GM21381 (cell line): ENCODE measurements around the gene SF3B2.

Experiments used
- ATAC-seq: cut with Tn5 transposase; IDR thresholded peaks from one replicate; pipeline ENCODE4 v1.9.1; 2021; ENCODE audit warnings: mild to moderate bottlenecking, moderate library complexity; ENCODE audit not compliant: unreplicated experiment

Gene SF3B2

DNA sequence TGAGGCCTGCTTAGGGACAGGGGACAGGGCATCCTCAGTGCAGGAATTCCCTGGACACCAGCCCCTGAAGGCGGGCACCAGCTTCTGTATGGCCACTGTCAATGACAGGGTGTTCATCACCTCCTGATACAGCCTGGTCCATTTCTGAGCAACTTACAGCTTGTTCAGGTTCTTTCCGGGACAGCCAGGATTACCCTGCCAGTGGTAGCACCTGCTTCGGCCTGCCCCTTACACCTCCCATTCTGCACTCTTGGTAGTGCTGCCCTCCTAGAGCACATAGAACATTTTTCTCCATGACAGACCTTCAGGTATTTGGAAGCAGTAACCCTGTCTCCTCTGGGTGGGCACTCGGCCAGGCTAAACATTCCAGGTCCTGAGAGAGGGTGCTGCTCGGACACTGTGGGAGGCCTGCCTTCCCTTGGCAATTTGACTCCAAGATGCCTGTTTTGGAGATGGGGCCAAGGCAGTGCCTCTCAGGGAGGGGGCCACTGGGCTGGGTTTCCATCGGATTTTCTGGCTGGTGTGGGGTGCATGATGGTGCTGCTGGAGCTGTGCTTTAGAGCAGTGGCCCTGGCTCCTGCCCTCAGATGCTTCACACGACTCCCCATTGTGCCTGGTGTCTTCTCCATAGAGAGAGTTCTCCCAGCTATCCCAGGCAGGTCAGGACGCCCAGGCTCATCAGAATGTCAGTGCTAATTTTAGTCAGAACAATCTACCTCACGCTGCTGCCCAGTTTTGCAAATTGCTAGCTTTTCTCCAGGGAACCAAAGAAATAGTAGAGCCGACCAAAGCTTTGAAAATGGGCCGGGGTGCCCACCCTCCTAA, 4.4 kb upstream of the SF3B2 start:
- no peak for ATAC-seq

DNA sequence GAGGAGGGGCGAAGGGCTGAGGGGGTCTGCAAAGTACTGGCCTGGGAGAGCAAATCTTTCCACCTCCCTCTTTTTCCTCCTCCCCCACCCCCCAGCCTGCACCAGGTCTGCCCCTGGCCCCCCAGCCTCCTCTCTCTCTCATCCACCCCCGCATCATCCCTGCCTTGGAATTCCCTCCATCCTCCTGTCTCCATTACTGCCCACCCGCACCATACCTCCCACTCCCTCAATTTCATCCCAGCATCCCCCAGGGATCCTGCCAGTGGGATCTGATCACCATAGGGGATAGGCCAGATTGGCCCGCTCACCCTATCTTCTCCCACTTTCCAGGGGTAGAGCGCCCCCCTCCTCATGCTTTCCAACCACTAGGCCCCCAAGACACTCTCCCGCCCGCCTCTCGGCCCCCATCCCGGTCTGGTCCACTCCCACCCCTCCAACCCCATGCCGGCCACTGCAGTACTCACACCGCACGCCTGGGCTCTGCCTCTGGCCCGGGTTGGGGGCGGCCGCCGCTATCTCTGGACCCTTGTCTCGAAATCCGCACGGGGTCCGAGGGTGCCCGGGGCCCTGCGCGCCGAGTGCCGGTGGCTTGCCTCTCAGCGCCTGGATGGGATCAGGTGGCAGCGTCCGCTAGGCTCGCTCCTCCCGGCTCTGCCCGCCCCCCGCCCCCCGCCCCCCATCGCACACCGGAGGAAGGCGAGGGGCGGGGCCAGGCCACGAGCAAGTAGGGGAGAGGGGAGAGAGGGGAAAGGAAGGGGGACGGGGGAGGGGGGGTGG, 3.4 kb upstream of the SF3B2 start, which contains the start of gene GAL3ST3:
GAL3ST3 (minus strand) TSS at position 615 of the 777 bp plus-strand sequence. CDS start 3,746 bp downstream, outside the sequence.
- no peak for ATAC-seq

DNA sequence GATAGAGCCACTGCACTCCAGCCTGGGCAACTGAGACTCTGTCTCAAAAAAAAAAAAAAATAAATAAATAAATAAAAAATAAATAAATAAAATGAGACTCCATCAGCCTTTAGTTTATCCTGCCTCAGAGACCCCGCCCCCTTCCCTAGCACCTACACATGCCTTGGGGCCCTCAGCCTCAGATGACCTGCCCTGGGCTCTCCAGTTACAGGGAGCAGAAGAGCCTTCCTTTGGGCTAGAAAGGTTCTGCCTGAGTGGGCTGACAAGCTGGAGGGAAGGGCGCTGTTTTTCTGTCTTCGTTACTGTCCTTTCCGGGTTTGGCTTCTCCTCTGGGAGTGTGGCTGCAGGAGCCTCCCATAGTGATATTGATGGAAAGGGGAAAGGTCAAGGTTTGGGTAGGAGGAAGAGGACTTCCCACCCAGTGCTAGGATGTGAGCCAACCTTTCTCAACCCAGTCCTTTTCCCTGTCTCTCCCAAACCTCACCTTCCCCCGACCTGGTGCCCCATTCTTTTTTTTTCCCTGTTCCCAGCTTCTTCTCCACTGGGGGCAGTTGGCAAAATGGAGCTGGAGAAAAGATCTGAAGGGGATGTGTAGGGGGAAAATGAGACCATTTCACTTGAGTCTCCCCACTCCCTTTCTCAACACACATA, 1.5 kb upstream of the SF3B2 start:
- ATAC-seq: no peak

DNA sequence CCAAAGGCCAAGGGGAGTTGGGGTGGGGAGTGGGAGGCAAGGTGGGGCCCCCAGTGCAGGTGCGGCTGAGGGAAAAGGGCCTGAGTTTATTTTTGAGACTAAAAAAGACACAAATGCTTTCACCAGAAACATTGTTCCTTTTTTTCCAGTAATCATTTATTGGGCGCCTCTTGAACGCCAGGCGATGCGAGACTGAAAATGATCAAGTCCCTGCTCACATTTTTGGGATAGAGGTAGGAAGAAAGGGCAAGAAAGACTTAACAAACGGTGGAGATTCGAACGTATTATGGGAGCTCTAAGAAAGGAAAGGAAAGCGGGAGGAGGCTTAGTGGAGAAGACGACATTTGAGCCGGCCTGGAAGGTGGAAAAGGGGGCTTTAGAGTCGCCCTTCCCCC, 796 bp upstream of the SF3B2 start:
- ATAC-seq: no peak

DNA sequence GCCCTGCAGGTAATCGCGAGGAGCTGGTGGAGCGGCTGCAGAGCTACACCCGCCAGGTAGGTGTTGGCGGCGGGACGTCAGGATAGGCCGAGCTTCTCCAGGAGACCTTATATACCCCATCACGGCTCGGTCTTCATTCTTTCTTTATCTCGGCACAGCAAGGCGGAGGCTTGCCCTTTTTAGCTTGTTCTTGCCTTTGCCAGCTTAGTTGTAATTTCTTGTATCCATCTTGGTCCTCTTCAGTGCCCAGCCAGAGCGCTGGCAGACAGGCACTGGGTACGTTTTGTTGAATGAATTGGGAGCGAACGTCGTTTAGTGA, 459 bp downstream of the SF3B2 start:
- ATAC-seq: no peak

DNA sequence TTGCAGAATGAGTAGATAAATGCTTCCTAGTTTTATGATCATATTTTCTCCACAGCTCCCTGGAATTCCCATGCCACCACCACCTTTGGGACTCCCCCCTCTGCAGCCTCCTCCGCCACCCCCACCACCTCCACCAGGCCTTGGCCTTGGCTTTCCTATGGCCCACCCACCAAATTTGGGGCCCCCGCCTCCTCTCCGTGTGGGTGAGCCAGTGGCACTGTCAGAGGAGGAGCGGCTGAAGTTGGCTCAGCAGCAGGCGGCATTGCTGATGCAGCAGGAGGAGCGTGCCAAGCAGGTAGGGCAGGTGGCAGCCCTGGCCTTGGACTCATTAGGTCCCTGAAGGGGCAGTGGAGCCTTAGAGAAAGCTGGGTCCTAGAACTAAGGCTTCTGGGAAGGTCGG, 2.9 kb downstream of the SF3B2 start:
- no peak for ATAC-seq

DNA sequence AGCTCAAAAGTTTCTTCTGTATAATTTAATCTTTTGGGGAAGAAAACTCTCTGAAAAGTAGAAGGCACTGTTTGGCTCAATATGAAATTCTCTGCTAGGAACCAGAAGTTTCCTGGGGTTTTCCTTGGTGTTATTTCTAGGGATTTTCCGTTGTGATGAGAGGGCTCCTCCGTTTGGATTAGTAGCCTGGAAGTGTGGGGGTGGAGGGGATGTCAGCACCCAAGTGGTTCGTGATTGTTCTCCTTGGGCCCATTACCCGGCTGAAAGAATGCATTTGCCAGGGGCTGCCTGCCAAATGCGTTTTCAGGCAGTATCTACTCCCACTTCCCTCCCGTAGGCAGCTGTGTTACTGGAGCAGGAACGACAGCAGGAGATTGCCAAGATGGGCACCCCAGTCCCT, 4.3 kb downstream of the SF3B2 start:
- no peak for ATAC-seq

DNA sequence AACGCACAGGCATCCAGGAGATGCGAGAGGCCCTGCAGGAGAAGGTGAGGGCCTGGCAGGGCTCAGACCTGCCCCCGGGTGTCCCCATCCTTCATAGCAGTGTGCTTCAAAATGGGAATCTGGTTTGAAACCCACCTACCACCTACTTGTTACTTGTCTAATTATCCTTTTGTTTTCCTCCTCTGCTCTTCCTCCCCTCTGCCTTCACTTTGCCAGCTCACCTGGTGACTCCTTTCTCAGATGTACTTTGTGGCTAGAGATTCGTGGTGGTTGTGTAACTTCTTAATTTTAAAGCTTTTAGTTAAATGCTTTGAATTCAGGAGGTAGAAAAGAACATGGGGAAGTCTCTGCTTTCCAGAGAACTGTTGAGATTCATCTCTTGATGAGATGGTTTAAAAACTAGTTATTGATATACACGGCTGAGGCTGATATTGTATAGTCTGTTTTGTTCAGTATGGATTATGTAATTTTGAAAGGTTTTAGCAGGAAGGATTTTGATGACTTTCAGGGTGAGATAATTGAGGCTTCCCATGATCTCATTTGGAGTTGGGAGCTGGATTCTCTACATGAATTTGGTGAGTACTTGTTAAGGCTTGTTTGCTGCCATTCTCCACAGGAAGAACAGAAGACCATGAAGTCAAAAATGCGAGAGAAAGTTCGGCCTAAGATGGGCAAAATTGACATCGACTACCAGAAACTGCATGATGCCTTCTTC, 8.0 kb downstream of the SF3B2 start:
- ATAC-seq: no peak

DNA sequence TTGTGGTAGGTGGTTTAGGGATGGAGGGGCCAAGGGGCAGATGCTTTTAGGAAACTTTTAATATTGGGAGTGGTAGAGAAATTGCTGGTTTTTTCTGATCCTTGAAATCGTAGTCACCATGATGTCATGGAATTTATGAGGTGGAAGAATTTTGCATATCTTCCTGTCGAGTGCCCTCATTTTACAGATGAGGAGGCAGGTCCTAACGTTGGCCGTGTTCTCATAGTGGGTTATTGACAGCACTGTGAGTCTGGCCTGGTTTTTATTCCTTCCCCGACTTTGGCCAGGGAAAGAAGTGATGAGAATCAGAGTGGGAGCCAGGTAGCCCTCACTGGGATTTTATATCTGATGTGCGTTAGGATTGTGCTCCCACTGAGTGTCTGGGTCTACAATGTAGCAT, 9.1 kb downstream of the SF3B2 start:
- ATAC-seq: no peak

DNA sequence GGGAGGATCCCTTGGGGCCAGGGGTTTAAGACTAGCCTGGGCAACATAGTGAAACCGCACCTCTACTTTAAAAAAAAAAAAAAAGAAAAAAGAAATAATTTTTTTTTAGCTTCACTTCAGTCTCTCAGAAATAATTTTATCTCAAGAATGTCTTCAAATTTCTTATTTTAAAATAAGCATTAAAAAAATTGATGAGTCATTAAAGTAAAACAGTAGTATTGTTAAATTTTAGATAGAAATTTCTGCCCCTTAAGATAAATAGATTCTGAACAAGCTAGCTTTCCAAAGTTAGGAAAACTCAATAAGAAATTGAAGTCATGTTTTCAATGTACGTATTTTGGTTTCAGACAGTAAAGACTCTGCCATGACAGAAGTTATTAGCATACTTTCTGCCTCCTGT, 10.2 kb downstream of the SF3B2 start:
- ATAC-seq: no peak

DNA sequence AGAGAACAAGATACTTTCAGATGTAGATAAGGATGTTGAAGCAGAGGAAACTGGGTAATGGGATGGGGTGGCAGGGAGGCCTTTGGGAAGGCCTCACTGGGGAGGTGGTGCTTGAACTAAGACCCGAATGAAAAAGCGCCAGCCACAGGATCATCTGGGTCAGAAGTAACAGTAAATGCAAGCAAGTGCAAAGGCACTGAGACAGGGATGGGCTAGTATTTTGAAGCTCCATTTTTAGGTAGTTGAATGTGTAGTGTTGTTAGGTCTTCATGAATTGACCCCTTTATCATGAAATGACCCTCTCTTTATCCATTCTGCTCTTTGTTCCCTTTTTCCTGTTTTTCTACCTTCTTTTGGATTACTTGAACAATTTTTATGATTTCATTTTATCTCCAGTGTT, 11.7 kb downstream of the SF3B2 start:
- ATAC-seq: no peak

DNA sequence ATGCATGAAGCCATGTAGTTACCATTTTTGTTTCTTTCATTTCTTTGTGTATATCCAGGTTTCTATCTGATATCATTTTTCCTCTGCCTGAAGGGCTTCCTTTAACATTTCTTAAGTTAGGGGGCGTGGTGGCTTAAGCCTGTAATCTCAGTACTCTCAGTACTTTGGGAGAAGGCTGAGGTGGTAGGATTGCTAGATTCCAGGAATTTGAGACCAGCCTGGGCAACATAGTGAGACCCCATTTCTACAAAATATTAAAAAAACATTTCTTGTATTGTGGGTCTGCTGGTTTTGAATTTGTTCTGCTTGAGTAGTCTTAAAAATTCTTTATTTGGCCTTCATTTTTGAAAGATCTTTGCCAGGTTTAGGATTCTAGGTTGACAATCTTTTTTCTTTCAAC, 12.4 kb downstream of the SF3B2 start:
- ATAC-seq: no peak

DNA sequence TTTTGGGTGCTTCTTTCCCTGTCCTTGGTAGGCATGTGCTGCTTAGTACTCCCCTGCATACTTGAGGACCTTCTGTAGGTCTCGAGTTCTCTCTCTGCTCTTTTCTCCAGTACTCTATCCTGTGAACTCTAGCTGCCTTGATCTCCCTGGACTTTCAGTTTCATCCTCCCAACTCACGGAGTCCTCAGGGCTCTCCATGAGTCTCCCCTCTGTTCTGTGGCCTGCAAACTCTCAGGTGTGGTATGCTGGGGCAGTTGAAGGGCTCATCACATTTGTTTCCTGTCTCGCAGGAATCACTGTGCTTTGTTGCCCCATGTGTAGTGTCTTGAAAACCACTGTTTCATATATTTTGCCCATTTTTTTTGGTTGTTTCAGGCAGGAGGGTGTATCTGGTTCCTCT, 14.6 kb downstream of the SF3B2 start:
- no peak for ATAC-seq

DNA sequence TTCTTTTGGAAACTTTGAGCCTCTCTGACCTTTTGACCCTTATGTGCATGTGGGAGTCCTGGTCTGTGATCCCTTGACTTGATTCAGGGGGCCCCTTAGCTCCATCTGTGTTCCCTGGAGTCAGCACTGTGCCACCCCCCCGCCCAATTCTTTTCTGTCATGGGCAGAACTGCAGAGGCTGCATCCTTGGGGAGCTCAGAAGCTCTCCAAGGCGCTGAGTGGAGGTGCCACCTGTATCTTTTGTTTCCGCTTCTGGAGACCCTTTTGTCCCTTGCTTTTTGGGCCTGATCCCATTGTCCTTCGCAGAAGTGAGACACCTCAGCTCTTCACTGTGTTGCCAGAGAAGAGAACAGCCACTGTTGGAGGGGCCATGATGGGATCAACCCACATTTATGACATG, 15.5 kb downstream of the SF3B2 start:
- ATAC-seq: no peak

DNA sequence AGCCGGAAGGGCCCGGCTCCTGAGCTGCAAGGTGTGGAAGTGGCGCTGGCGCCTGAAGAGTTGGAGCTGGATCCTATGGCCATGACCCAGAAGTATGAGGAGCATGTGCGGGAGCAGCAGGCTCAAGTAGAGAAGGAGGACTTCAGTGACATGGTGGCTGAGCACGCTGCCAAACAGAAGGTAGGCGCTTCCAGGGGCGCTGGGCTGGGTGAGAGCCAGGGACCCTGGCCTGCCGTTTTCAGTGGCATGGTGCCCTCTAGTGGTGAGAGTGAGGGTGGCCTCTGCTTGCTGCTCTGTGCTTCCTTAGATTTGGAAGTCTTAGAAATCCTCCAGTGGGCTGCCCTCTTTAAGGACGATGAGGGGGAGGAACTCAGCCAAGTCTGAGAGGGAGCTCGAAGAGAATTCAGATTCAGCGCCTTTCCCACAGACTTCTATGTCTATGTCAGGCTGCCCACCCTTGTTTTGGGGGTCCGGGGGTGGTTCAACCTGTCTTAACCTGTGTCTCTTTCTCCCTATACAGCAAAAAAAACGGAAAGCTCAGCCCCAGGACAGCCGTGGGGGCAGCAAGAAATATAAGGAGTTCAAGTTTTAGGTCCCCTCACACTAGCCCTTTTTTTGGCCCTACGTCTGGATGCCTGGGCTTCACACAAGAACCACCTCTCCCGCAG, 16.1 kb downstream of the SF3B2 start:
- no peak for ATAC-seq

DNA sequence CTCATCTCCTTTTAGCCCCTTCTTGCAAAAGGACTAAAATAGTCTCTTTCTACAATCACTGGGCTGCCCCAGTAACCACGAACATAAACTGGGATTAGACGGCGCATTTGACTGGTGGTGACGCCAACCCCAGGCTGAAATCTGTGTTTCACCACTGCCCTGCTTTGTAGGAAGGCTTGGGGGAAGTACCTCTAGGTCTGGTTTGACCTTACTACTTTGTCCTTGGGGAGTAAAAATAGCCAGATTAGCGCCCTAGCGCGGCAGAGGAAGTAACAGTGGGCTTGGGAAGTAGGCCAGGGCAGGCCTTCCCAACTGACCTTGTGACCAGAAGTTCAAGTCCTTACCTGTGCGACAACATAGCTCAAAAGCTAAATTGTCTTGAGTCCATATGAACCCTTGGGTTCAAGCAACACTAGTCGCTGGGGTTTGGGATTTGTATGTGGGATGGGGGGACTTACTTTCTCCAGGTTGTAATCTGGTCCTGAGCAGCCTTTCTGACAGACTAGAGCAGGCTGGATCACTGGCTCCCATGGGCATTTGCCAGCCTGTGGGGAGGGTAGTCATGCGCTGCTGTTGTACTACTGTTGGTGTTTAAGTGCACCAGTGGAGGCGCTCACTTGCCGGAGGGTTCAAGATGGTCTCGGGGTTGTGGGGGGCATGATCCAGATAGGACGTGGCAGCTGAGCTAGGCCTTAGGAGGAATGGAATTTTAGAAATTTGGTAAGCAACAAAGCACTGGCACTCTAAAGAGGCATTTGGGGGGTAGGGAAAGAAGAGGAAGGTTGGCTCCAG, 17.0 kb downstream of the SF3B2 start:
- peak; percentile 14 for ATAC-seq

DNA sequence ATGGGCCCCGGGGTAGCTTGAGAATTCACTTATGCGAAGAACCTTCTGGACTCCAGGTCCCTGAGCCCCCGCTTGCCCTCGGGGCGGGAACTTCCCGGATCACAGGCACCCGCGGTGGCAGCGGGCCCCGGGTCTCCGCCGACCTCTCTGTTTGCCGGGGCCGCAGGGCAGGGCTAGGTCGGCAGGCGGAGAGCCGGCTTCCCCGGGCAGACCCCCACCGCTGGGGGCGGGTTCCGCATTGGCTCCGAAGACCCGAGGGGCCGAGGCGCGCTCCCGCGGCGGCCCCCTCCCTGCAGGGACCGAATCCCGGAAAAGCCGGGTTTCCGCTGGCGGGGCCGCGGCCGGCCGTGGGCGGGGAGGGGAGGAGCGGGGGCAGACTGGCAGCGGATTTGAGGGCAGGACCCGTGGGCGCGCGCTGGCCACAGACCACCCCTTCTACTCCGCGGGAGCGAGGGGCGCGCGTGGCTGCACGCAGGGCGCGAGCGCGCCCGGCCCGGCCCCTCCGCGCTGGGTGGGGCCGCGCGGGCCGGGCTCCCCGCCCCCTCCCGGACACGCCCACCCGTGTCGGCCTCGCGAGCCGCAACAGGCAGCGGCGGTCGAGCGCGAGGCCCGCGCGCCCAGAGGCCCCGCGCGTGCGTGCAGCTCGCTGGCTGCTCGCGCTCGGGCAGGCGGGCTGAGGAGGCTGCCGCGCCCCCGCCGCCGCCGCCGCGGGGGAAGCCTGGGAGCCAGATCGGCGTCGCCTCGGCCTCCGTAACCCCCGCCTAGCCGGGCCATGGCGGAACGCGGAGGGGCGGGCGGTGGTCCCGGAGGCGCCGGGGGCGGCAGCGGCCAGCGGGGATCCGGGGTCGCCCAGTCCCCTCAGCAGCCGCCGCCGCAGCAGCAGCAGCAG, 17.8 kb downstream of the SF3B2 start, which contains the start of gene PACS1:
PACS1 (plus strand) TSS at position 558 of the 889 bp plus-strand sequence; CDS start at position 773, 215 bp downstream.
- ATAC-seq: peak; percentile 59

DNA sequence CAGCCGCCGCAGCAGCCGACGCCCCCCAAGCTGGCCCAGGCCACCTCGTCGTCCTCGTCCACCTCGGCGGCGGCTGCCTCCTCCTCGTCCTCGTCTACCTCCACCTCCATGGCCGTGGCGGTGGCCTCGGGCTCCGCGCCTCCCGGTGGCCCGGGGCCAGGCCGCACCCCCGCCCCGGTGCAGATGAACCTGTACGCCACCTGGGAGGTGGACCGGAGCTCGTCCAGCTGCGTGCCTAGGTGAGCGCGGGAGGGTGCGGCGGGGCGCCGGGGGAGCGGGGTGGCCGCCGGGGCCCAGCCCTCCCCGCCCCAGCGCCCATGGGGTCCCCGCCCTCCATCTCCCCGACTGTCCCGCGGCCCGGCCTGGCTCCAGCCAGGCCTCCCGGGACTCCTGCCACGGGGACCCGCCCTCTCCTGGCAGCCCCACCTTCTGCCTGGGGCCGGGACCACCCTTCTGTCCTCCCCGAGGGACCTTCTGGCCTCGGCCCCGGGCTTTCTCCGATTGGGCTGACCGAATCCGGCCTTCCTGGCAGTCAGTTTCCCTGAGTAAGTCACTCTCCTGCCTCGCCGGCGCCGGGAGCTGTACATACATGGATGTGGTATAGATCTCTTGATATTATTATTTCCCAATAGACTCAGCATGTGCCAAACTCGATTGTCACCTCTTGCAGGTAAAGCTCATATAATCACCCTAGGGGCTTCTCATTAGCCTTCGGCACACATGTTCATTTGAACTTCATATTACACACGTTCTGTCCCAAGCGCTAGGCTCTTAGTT, 18.6 kb downstream of the SF3B2 start:
- peak; percentile 11 for ATAC-seq
